Right forelimb (tissue), 1 donor: ENCODE results near the gene BRPF1.

Experiments used
- DNase-seq: peaks from one replicate; pipeline ENCODE4 v3.0.0-alpha.2; 2018

BRPF1 gene

GRCh38 chr3:9703736-9704346 lies 27.7 kb upstream of the BRPF1 start, which contains the start of gene CPNE9:
Gene CPNE9, plus strand, starts transcription at chr3:9703833. Its CDS starts 164 bp downstream, at chr3:9703997.
- DNase-seq, result no peak

GRCh38 chr3:9704347-9705322 lies 26.9 kb upstream of the BRPF1 start:
- DNase-seq, result peak; percentile 68

GRCh38 chr3:9710174-9710739 lies 21.3 kb upstream of the BRPF1 start:
- no peak for DNase-seq

GRCh38 chr3:9712415-9712814 lies 19.1 kb upstream of the BRPF1 start:
- DNase-seq, result no peak

GRCh38 chr3:9713142-9713541 lies 18.4 kb upstream of the BRPF1 start:
- DNase-seq, result no peak

- no peak for DNase-seq
These were observed 16.4 kb upstream of the BRPF1 start for GRCh38 chr3:9715136-9715535.

GRCh38 chr3:9715764-9716437 lies 15.6 kb upstream of the BRPF1 start:
- no peak for DNase-seq

- no peak for DNase-seq
These were observed 14.6 kb upstream of the BRPF1 start for GRCh38 chr3:9716801-9717555.

- no peak for DNase-seq
These were observed 14.0 kb upstream of the BRPF1 start for GRCh38 chr3:9717563-9717962.

- no peak for DNase-seq
These were observed 13.4 kb upstream of the BRPF1 start for GRCh38 chr3:9718118-9718517.

- no peak for DNase-seq
These were observed 10.4 kb upstream of the BRPF1 start for GRCh38 chr3:9721015-9721699.

GRCh38 chr3:9721700-9722060 lies 9.9 kb upstream of the BRPF1 start:
- no peak for DNase-seq

- no peak for DNase-seq
These were observed 5.6 kb upstream of the BRPF1 start for GRCh38 chr3:9725775-9726515.

GRCh38 chr3:9727041-9727595 lies 4.4 kb upstream of the BRPF1 start:
- DNase-seq, result no peak

- no peak for DNase-seq
These were observed 3.8 kb upstream of the BRPF1 start for GRCh38 chr3:9727743-9728142.

GRCh38 chr3:9729419-9729818 lies 2.1 kb upstream of the BRPF1 start:
- no peak for DNase-seq

GRCh38 chr3:9730657-9731205 lies 804 bp upstream of the BRPF1 start:
- no peak for DNase-seq

- DNase-seq, result peak; percentile 59
These were observed 675 bp downstream of the BRPF1 start for GRCh38 chr3:9732080-9732739.

GRCh38 chr3:9732740-9733115 lies 1.2 kb downstream of the BRPF1 start:
- DNase-seq, result no peak

GRCh38 chr3:9736831-9737230 lies 5.3 kb downstream of the BRPF1 start:
- DNase-seq, result no peak
